Neural cell (in vitro differentiated cells): ENCODE measurements around the gene SPACA6.

Source experiments
- CTCF ChIP-seq: fragments of 450-650 bp; IDR thresholded peaks from 2 replicates; pipeline ENCODE4 v1.5.1; 2014; ENCODE audit warnings: antibody characterized with exemption, mild to moderate bottlenecking, moderate library complexity; ENCODE audit not compliant: poor library complexity, severe bottlenecking
- EP300 ChIP-seq: fragments of 450-650 bp; conservative IDR thresholded peaks from 2 replicates; pipeline ENCODE4 v1.6.1; 2014; ENCODE audit warnings: antibody characterized with exemption, mild to moderate bottlenecking, moderate library complexity; ENCODE audit not compliant: poor library complexity, severe bottlenecking
- SMC3 ChIP-seq: fragments of 450-650 bp; conservative IDR thresholded peaks from 2 replicates; pipeline ENCODE4 v1.6.1; 2014; ENCODE audit warnings: antibody characterized with exemption, mild to moderate bottlenecking, moderate library complexity; ENCODE audit not compliant: poor library complexity

GRCh38 chr19:51706885-51707284, 13.8 kb downstream of the SPACA6 start:
- no peak for TF ChIP-seq CTCF
- no peak for TF ChIP-seq SMC3
- TF ChIP-seq EP300: no peak
